ENCODE results near the gene C1orf185.

GRCh38 chr1:51101976-51102375 lies at the start of gene C1orf185:
- no peak for TF ChIP-seq POLR2A (IDR thresholded peaks at IDR 0.05)
- TF ChIP-seq CTCF (IDR thresholded peaks at IDR 0.05), result no peak

Data from body of pancreas (tissue), 4 donors.